Measurements from ENCODE around the gene OPRL1.
A peak's percentile ranks its signal among the peaks of the same experiment; 100 is the strongest.
"Not testable (repeated sequence)": the region's sequence is repeated elsewhere in the genome, so short reads cannot be mapped to it uniquely, and the experiment has no call there.

The OPRL1 gene

DNA sequence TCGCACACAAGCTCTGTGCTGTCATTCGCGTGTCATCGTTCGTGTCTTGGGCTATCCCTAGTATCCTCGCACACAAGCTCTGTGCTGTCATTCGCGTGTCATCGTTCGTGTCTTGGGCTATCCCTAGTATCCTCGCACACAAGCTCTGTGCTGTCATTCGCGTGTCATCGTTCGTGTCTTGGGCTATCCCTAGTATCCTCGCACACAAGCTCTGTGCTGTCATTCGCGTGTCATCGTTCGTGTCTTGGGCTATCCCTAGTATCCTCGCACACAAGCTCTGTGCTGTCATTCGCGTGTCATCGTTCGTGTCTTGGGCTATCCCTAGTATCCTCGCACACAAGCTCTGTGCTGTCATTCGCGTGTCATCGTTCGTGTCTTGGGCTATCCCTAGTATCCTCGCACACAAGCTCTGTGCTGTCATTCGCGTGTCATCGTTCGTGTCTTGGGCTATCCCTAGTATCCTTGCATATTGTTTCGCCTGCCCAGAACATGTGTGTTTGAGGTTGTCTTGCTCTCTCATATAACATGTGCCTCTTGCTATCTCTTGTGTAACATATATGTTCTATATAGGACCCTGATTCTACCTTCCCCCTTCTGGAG is 7.4 kb downstream of the OPRL1 start:
- not testable (repeated sequence) for DNase-seq

DNA sequence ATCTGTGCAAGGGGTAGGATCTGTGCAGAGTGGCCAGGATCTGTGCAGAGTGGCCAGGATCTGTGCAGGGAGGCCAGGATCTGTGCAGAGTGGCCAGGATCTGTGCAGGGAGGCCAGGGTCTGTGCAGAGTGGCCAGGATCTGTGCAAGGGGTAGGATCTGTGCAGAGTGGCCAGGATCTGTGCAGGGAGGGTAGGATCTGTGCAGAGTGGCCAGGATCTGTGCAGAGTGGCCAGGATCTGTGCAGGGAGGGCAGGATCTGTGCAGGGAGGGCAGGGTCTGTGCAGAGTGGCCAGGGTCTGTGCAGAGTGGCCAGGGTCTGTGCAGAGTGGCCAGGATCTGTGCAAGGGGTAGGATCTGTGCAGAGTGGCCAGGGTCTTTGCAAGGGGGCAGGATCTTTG is 8.7 kb downstream of the OPRL1 start:
- DNase-seq: not testable (repeated sequence)

DNA sequence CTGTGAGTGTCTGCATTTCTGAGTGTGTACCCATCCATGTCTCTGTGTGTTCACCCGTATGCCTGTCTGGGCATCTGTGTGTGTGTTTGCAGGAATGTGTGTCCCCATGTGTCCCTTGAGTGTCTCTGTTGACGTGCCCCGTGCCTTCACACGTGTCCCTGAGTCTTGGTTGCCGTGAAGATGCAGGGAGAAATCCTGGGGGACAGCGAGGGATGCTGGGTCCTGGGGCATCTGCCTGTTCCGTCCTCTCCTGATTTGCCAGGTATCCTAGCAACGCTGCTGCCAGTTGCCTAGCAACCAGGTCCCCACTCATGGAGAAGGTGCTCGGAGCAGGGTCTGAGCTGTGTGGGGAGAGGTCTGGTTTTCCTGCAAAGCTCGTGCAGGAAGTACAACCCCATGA is 10.3 kb downstream of the OPRL1 start:
- DNase-seq: peak; percentile 39

DNA sequence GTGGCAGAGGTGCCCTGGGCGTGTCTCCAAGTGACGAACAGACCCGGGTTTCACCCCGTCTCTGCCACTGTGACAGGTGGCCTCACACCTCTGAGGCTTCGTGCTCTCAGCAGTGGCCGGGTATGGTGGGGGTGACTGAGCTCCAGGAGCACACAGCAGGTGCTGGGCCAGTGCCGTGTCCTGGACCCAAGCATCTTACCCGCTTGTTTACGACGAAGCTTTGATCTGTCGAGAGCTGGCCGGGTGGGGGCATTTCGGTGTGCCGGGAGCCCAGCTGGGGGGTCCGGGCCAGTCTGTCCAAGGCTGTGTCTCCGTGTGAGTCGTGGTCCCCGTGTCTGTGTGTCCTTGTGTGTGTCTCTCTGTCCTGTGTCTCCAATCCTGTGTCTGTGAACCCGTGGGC is 11.5 kb downstream of the OPRL1 start:
- DNase-seq: no peak

DNA sequence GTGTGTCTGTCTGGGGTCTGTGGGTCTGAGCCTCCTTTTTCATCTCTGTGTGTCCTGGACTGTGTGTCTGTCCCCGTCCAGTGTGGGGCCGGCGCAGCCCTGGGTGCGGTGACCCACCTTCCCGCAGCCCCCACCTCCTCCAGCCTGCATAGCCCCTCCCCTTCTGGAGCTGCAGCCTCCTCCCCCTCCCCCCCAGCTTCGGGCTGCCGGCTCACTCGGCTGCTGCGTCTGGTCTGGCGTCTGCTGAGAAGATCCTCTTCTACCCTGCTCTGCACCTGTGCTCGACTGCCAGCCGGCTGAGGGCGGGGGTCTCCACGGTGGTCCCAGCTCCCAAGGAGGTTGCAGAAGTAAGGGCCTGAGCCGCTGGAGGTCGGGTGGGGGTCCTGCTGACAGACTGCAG is 11.9 kb downstream of the OPRL1 start:
- no peak for DNase-seq

DNA sequence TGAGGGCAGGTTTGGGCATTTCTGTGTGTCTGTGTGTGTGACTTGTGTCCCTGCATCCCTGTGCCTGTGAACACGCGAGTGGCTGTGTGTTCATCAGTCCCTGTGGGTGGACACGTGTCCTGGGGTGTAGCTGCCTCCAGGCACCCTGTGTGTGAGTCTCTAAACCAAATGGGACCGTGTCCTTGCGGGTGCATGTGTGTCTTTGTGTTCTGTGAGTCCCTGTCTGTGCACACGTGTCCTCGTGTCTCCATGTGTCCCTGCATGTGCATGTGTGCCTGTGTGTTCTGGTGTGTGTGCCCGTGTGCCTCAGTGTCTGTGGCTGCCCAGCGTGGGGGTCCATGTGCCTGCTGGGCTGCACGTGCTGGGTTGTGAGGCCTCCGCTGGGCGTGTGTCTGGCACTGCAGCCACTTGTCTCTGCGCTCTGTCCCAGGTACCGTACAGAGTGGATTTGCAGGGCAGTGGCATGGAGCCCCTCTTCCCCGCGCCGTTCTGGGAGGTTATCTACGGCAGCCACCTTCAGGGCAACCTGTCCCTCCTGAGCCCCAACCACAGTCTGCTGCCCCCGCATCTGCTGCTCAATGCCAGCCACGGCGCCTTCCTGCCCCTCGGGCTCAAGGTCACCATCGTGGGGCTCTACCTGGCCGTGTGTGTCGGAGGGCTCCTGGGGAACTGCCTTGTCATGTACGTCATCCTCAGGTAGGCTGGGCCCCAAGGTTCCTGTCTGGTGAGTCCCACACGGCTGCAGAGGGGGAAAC is 12.6 kb downstream of the OPRL1 start:
- DNase-seq: no peak

DNA sequence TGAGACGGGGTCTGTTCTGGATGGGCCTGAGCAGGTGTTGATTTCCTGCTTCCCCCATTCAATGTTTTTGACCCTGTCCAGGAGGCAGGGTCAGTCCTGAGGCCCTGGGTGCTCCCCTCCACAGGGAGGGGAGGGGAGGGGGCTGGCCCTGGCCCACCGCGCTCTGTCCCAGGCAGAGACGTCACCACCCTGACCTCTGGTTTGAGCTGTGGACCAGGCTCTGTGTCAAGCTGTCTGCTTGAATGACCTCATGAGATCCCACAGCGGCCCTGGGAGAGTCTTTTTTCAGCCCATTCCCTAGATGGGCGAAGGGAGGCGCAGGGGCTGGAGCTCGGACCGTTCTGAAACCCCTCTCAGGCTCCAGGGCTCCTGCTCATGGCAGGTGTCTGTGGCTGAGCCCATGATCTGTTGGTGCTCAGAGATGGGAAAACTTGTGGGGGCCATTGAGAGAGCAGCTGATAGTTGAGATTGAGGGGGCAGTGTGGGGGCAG is 13.2 kb downstream of the OPRL1 start:
- no peak for DNase-seq

DNA sequence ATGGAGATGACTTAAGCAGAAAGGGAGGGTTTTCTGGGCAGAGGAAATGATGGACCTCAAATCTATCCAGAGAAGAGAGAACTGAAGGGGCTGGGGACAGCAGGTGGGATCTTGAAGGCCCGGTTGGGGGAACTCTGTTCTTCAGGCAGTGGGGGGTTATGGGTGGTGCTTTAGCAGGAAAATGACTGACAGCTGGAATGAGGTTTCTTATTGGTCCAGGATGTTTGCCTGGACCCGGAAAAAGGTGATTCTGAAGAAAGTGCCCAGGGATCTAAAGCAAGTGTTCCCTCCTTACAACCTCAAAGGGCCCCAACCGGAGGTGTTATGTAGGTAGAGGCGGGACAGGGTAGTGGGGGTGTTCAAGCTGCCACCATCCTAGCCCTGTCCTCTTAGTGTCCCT is 15.6 kb downstream of the OPRL1 start:
- DNase-seq: no peak

DNA sequence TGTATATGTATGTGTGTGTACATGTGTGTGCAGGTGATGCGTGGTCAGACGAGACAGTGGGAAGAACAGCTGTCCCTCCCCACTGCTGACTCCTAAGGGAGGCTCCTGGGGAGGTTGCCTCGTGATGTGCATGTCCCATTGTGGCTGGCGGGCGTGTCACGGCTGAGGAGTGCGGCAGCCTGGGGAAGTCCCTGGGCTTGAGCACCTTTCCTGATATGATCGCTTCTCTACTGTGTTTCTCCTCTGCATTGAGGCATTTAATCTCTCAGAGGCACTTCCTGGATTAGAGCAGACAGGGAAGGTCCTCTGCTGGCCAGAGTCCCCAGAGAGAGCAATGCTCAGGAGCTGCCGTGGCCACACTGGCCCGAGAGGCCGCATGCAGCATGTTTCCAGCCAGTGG is 16.0 kb downstream of the OPRL1 start:
- DNase-seq: no peak

DNA sequence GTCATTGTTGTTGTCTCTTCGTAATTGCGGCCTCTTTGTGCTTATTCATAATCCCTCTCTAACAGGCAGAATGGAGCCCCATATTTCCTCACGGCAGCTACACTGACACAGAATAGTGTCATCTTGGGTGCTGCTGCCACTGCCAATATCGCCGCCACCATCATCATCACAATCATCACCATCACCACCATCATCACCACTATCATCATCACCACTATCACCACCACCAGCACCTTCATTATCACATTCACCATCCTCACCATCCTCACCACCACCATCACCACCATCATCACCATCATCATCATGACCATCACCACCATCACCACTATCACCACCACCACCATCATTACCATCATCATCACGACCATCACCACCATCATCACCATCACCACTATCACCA is 16.7 kb downstream of the OPRL1 start:
- DNase-seq: no peak

DNA sequence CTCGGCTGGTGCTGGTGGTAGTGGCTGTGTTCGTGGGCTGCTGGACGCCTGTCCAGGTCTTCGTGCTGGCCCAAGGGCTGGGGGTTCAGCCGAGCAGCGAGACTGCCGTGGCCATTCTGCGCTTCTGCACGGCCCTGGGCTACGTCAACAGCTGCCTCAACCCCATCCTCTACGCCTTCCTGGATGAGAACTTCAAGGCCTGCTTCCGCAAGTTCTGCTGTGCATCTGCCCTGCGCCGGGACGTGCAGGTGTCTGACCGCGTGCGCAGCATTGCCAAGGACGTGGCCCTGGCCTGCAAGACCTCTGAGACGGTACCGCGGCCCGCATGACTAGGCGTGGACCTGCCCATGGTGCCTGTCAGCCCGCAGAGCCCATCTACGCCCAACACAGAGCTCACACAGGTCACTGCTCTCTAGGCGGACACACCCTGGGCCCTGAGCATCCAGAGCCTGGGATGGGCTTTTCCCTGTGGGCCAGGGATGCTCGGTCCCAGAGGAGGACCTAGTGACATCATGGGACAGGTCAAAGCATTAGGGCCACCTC is 18.7 kb downstream of the OPRL1 start:
- DNase-seq: no peak

DNA sequence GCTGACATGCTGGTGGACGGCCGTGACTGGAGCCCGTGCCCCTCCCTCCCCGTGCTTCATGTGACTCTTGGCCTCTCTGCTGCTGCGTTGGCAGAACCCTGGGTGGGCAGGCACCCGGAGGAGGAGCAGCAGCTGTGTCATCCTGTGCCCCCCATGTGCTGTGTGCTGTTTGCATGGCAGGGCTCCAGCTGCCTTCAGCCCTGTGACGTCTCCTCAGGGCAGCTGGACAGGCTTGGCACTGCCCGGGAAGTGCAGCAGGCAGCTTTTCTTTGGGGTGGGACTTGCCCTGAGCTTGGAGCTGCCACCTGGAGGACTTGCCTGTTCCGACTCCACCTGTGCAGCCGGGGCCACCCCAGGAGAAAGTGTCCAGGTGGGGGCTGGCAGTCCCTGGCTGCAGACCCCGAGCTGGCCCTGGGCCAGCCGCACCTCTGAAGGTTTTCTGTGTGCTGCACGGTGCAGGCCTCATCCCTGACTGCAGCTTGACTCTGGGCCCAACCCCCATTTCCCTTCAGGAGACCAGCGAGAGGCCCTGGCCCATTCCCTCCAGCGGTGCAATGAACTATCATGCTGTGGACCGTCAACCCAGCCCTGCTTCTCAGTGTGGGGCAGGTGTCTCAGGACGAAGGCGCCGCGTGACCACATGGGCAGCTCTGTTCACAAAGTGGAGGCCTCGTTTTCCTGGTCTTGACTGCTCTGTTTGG is 19.4 kb downstream of the OPRL1 start:
- no peak for DNase-seq

DNA sequence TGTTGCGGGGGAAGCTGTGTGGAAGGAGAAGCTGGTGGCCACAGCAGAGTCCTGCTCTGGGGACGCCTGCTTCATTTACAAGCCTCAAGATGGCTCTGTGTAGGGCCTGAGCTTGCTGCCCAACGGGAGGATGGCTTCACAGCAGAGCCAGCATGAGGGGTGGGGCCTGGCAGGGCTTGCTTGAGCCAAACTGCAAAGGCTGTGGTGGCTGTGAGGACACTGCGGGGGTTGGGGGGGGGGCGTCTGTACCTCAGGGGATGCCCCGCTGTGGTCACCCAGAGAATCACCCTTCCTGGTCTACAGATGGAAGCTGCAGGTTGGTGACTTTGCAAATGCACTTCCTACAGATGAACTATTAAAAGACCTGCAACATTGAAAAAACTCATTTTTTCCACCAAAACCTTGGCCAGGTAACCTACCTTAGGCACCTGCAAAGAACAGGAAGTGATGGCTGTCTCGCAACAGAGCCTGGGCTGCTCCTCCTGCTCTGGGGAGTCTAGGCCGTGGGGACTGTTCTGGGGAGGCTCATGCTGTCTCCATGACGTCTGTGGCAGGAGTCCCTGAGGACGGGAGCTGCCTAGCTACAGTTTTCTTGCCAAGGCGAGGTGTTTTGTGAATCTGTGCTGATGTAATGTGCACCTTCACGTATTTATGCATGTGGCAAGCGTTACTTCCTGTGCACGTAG is 20.1 kb downstream of the OPRL1 start:
- DNase-seq: no peak

DNA sequence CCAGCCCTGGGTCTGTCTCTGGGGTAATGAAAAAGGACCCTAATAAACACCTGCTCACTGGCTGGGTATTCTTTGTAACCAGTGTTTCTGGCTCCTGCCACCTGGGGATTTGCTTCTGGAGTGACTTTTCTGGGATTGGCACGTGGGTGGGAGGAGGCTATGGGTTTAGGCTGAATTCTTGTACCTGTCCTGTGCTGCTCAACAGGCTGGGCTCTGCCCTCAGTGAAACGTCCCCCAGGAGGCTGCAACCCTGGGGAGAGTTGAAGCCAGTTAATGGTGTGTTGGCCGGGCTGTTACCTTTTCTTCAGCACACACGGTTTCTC is 20.6 kb downstream of the OPRL1 start:
- DNase-seq: no peak

DNA sequence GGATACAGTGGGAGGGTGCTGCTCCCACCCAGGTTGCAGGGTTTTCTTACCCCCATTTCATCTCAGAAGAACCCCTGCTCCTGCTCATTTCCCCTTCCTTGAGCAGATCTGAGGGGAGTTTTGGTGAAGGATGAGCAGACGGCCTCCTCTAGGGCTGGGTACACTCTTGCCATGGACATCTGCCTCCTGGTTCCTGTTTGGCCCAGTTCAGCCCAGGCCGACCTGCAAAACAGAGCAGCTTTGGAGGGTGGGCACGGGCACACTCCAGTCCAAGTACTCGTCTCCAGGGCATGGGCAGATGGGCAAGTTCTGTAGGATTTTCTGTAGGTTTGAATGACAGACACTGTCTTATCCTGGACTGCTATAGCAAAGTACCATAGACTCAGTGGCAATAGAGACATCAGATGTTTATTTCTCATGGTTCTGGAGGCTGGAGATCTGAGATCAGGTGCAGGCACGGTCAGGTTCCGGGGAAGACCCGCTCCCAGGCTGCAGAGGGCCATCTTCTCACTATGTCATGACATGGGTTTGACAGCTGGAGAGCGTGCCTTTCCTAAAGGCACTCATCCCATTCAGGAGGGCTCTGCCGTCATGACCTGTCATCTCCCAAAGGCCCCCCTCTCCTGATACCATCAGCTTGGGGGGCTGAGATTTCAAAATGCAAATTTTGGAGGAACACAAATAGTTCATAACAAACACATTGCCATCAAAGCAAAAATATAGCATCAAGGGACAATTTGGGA is 21.2 kb downstream of the OPRL1 start:
- no peak for DNase-seq

DNA sequence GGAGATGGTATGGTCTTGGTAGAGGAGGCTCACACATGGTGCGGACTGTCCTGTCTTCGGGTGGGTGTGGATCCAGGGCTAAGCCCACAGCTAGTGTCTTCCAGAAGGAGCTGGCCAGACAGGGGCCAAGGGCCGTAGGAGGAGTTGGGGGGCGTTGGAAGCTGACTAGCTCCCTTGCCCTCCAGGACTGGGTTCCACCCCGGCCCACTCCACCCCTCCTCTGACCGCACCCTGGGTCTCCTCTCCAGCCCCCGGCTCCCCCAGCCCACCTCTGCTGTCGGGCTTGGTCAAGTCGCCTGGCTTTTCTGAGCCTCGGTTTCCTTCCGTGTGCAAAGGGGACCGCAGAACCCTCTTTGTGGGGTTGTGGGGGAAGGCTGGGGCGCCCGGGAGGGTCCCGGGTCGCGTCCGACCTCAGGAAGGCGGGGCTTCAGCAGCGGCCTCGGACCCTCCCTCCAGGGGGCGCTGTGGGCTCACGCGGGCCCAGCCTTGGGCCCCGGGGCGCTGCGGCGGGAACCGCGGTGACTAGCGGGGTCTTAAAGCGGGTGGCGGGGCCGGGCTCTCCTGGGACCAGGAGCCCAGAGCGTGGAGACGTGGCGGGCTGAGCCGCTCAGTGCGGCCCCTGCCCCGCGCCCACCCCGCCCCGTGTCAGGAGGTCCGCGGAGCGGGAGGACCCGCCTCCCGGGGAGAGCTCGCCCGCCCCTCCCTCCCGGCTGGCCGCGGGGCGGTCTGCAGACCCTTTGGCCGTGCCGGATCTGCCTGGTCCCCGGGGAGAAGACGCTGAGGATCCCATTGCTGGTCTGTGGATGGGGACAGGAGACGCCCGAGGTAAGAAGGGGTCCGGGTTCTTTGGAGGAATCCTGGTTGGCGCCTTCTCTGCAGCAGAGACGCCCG is 22.1 kb downstream of the OPRL1 start:
- peak; percentile 64 for DNase-seq

DNA sequence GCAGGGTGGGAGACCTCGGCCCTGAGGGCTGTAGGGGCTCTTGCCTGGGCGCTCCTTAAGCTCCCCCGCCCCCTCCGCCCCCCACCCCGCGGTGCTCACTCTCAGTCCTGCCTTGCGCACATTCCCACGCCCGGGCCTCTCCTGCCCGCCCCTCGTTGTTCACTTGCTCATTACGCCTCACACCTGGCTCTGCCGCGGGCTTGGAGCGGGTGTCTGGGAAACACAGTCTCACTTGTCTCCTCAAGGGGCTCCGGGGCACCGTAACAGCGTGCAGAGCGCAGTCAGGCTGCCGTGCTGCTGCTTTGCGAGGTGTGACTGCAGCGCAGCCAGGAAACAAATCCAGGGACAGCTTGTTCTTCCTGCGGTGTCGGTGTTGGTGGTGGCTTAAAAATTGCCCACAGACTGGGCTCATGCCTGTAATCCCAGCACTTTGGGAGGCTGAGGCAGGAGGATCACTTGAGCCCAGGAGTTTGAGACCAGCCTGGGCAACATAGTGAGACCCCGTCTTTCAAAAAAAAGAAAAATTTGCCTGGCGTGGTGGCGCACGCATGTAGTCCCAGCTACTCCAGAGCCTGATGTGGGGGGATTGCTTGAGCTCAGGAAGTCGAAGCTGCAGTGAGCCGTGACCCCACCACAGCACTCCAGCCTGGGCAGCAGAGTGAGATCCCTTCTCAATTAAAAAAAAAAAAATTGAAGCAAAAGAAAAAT is 22.9 kb downstream of the OPRL1 start:
- peak; percentile 88 for DNase-seq

DNA sequence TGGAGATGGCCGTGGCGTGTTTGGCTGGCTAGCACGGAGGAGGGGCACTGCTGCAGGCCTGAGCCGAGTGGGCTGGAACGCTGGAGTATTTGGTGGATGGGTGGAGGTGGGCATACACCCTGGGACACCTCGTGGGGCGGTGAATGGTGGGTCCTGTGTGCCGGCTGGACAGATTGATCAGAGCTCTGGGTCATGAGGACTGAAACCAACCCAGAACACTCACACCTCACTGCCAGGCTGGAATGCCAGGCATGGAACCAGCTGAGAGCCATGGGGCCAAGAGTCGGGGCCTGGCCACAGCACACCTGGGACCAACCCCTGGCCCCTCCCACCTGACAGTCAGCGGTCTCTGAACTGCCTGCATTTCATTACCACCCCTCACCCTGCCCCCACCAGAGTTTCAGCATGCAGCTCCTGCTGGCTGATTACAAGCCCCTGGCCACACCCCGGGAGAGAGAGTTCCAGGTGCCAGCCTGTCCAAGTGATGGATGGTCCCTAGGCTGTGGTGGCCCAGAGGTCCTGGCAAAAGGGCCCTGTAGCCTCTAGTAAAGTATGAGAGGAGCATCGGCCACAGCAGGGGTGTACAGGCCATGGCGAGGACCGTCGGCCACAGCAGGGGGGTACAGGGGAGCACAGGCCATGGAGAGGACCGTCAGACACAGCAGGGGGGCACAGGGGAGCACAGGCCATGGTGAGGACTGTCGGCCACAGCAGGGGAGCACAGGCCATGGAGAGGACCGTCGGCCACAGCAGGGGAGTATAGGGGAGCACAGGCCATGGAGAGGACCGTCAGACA is 24.2 kb downstream of the OPRL1 start:
- no peak for DNase-seq

DNA sequence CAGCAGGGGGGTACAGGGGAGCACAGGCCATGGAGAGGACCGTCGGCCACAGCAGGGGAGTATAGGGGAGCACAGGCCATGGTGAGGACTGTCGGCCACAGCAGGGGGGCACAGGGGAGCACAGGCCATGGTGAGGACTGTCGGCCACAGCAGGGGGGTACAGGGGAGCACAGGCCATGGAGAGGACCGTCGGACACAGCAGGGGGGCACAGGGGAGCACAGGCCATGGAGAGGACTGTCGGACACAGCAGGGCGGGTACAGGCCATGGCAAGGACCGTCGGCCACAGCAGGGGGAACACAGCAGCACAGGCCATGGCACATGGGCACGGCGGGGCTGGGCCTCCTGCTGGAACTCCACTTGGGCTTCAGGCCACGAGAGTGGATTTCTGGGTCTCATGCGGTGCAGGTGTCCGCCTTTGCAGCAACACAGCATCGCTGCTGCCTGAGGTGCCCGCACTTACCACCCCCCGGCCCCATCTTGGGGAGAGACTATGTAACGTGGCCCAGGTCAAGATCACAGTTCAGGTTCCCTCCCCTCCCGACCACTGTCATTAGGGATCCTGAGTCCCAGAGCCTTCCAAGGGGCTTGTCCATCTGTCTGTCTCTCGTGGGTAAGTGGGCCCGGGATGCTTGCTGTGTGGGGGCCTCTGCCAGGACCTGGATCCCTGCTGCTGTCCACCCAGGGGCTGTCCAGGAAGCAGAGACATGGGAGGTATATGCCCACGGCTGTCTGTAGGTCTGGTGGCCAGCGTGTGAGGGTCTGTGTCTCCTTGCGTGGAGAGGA is 25.0 kb downstream of the OPRL1 start:
- no peak for DNase-seq

All from DMS79 treated with DMSO at 0.1 percent for 48 hours (cell line).